Activated B cell treated with CpG ODN at 0.5 μM for 24 hours (primary cell): ENCODE results near the gene HOXA10. TPM values are rescaled to one million over a fixed set of nuclear protein-coding genes. Genes with fewer than 3 reads are reported as not detected.

Experiments used
- ATAC-seq: fragments of 200-7000 bp; cut with Tn5 transposase; one replicate; pipeline ENCODE4 v1.10.0; 2021; ENCODE audit warnings: low read depth, mild to moderate bottlenecking, moderate library complexity
- CTCF ChIA-PET: fragments of 350-600 bp; sonication (Branson Sonifier 250); formaldehyde crosslinking; loops from one replicate; lab custom pipeline; 2021; ENCODE audit warnings: antibody characterized with exemption; lab: Charles Lee
- POLR2A ChIA-PET: fragments of 350-600 bp; sonication (Branson Sonifier 250); formaldehyde crosslinking; loops from one replicate; lab custom pipeline; 2021; ENCODE audit warnings: antibody characterized with exemption; lab: Charles Lee
- DNase-seq: peaks from one replicate; pipeline ENCODE4 v3.0.0; 2022
- H3K27ac Mint-ChIP-seq: one replicate; pipeline ENCODE4 v1.8.0; 2020; ENCODE audit warnings: mixed read lengths
- H3K27me3 Mint-ChIP-seq: one replicate; pipeline ENCODE4 v1.8.0; 2021; ENCODE audit warnings: mixed read lengths
- H3K36me3 Mint-ChIP-seq: one replicate; pipeline ENCODE4 v1.8.0; 2021; ENCODE audit warnings: low read depth, mixed read lengths
- H3K4me1 Mint-ChIP-seq: one replicate; pipeline ENCODE4 v1.8.0; 2021; ENCODE audit warnings: mixed read lengths
- H3K4me3 Mint-ChIP-seq: one replicate; pipeline ENCODE4 v1.8.0; 2020; ENCODE audit warnings: mild to moderate bottlenecking, mixed read lengths
- H3K9me3 Mint-ChIP-seq: one replicate; pipeline ENCODE4 v1.8.0; 2020; ENCODE audit warnings: mixed read lengths
- CTCF ChIP-seq: fragments of 200-600 bp; IDR thresholded peaks from one replicate; pipeline ENCODE4 v1.8.0; 2022; ENCODE audit warnings: antibody characterized with exemption, mild to moderate bottlenecking
- intact Hi-C: fragments of 100-400 bp; cut with micrococcal nuclease; formaldehyde crosslinking; loops from one replicate; pipeline ENCODE4 v1.15.1; 2024
- total RNA-seq: library from RNA; stranded (reverse); gene quantifications from 2 replicates; pipeline ENCODE4 v1.2.3, GENCODE V29; 2022

HOXA10 gene
- total RNA-seq, 1 donor from 2014 or later = 0.24 TPM

GRCh38 chr7:27161721-27162560, 12.2 kb downstream of the HOXA10 start:
- intact Hi-C loops = loop anchor here (1.0 to 5.0 kb wide), 19 partner anchors 12 to 1903 kb away; partner anchors contain the start of genes HOXA1, NFE2L3 and SNX10
- POLR2A ChIA-PET = interaction anchor here (1.5 to 1.7 kb wide), 2 partner anchors 26 to 480 kb away, joined by 3 to 6 read pairs; no protein-coding TSS in a partner anchor
- ATAC-seq = no peak
- Mint-ChIP-seq H3K4me3 (no peak overlapping the region), H3K36me3 (no peaks in the 10 kb centered on the region), H3K27me3 (peaks cover 70% of the 10 kb centered on the region), H3K9me3 (no peaks in the 10 kb centered on the region), H3K27ac (no peak overlapping the region), H3K4me1 (peaks cover 26% of the 10 kb centered on the region)
- CTCF ChIA-PET = interaction anchor here (0.8 to 3.6 kb wide), 15 partner anchors 15 to 1297 kb away, joined by 3 to 94 read pairs (median 4); no protein-coding TSS in a partner anchor
- no peak for TF ChIP-seq CTCF
- DNase-seq = peak; percentile 14

DNA sequence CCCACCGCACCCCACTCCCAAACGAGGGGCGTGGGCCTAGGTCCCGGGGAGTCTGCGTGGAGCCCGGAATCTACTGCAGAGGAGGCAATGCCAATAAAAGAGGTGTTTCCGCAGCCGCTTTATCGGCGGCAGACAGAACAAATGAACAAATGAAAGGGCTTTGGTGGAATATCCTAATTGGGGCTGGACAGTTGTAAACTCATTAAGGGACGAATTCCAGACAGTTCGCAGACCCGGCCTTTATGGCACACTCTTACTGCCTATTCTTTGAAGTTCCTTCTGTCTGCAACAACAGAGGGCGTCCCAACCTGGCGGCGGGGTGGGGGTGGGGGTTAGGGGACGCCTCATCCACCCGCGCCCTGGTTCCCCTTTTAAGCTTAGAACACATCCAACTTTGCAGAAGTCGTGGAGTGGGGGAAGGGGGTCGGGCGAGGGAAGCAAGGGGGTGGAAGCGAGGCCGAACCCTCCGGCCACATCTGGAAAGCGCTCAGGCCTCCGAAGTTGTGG, 12.9 kb downstream of the HOXA10 start:
- Mint-ChIP-seq H3K9me3 (no peaks in the 10 kb centered on the region), H3K27ac (no peak overlapping the region), H3K4me3 (peak overlapping the region; percentile 75), H3K36me3 (no peaks in the 10 kb centered on the region), H3K4me1 (peaks cover 30% of the 10 kb centered on the region), H3K27me3 (peaks cover 68% of the 10 kb centered on the region)
- POLR2A ChIA-PET = interaction anchor here (0.6 to 1.7 kb wide), 5 partner anchors 10 to 1298 kb away, joined by 4 to 6 read pairs (median 4); no protein-coding TSS in a partner anchor
- peak; percentile 26 for ATAC-seq
- intact Hi-C loops = loop anchor here (1.0 to 5.0 kb wide), 18 partner anchors 11 to 1902 kb away; partner anchors contain the start of genes HOXA1, NFE2L3 and SNX10
- CTCF ChIA-PET = interaction anchor here (0.6 to 3.6 kb wide), 37 partner anchors 11 to 1312 kb away, joined by 3 to 94 read pairs (median 4); no protein-coding TSS in a partner anchor
- DNase-seq = no peak
- peak; percentile 14 for TF ChIP-seq CTCF

DNA sequence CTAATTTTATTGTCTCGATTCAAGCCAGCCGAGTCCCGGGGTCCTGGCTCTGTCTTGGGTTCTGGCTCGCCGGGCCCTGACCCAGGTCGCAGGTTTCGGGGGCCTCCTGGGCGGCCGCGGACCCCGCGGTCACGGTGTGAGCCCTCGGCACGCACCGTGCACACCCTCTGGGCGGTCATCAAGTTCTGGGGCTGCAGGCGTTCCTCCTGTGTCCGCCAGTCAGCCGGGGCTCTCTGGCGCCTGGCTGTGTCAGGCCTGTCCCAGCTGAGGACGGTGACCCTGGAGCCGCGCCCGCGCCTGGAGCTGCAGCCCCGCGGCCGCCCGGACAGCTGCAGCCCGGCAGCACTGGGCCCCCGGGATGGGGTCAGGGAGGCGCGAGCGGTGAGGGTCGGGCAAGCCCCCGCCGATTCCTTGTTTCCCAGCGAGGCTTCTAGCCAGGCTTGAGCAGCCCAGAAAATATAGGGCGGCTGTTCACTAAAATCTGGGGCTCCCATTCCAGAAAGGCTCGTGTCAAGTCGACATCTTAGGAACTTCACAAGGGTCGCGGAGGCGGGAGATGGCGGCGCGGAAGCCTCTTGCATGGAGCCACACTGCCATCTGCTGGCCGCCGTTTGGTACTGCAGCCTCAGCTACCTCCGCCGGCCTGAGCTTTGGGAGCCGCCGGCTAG, 13.4 kb downstream of the HOXA10 start:
- ATAC-seq = peak; percentile 87
- Mint-ChIP-seq H3K4me3 (peak overlapping the region; percentile 75), H3K27ac (no peak overlapping the region), H3K9me3 (no peaks in the 10 kb centered on the region), H3K27me3 (peaks cover 72% of the 10 kb centered on the region), H3K36me3 (no peaks in the 10 kb centered on the region), H3K4me1 (peaks cover 31% of the 10 kb centered on the region)
- intact Hi-C loops = loop anchor here (1.0 to 5.0 kb wide), 18 partner anchors 10 to 1902 kb away; partner anchors contain the start of genes HOXA1, NFE2L3 and SNX10
- ChIA-PET CTCF (interaction anchor here (0.6 to 3.6 kb wide), 35 partner anchors 10 to 1311 kb away, joined by 3 to 94 read pairs (median 4); no protein-coding TSS in a partner anchor), POLR2A (interaction anchor here (0.6 to 1.7 kb wide), 6 partner anchors 10 to 1298 kb away, joined by 3 to 6 read pairs (median 4); no protein-coding TSS in a partner anchor)
- peak; percentile 97 for TF ChIP-seq CTCF
- DNase-seq = peak; percentile 83

DNA sequence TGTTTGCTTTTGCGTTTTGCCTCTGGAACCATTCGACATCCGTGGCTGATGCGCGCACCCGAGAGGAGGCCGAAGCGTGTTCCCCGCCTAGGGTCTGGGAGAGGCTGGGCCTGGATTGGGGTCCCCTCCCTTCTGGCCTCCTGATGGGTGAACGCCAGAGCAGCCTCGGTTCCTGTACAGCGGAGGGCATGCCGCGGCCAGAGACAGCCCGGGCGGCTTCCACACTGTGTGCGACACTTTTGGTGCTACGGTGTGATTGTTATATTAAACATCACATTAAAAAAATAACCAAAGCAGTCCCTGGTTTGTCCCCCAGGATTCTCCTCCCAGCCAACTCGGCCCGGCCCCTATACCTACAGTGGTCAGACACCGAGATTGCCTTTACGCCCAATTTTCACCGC, 14.0 kb downstream of the HOXA10 start:
- Mint-ChIP-seq H3K27me3 (peaks cover 74% of the 10 kb centered on the region), H3K4me3 (peak overlapping the region; percentile 75), H3K9me3 (no peaks in the 10 kb centered on the region), H3K36me3 (no peaks in the 10 kb centered on the region), H3K27ac (no peak overlapping the region), H3K4me1 (peaks cover 33% of the 10 kb centered on the region)
- ChIA-PET CTCF (interaction anchor here (1.1 to 3.6 kb wide), 13 partner anchors 10 to 1309 kb away, joined by 4 to 94 read pairs (median 6); no protein-coding TSS in a partner anchor), POLR2A (interaction anchor here (0.6 to 1.7 kb wide), 3 partner anchors 9 to 732 kb away, joined by 3 to 6 read pairs (median 6); no protein-coding TSS in a partner anchor)
- DNase-seq = peak; percentile 39
- intact Hi-C loops = loop anchor here (2.0 to 5.0 kb wide), 12 partner anchors 63 to 1901 kb away; partner anchors contain the start of genes HOXA1, NFE2L3 and SNX10
- ATAC-seq = peak; percentile 22
- no peak for TF ChIP-seq CTCF
